Measurements from ENCODE around the gene OR6N1. TPM values are rescaled to one million over a fixed set of nuclear protein-coding genes. Genes with fewer than 3 reads are reported as not detected.

The OR6N1 gene
- total and polyA plus RNA-seq, 9 of the 15 experiments (the other 6 are each of a cell fraction or from before 2014, with no cell fraction given), result 0.01 to 0.07 TPM; not detected in 7

DNA sequence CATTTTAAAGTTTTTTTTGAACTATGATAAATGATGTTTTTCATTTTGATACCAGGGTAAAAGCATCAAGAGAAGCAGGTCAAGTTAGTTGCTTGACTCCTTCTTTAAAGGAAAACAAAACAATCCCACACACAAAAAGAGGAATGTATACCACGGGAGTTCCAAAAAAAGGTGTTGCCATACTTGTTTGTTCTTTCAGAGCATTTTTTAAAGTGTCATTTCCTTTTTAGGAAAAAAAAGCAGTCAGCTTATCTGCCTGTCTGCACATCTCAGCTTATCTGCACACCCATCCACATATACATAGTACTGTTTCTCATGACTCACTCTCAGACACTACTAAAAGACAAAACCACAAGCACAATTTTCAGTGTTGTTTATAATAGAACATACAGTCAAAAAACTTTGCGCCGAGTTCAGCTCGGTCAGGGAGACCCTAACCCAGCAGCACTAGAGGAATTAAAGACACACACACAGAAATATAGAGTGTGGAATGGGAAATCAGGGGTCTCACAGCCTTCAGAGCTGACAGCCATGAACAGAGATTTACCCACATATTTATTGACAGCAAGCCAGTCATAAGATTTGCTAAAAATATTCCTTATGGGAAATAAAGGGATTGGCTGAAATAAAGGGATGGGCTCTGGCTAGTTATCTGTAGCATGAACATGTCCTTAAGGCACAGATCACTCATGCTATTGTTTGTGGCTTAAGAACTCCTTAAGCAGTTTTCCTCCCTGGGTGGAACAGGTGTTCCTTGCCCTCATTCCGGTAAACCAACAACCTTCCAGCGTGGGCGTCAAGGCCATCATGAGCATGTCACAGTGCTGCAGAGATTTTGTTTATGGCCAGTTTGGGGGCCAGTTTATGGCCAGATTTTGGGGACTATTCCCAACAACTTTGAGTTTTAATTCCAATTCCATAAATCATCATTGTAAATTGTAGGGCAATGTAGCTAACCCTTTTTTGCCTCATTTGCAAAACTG is 47.8 kb upstream of the OR6N1 start (continued):
- TF ChIP-seq ZBTB11 (CRISPR knock-in tag; IDR thresholded peaks at IDR 0.05) (peak in 1 of 3 experiments; percentile 61; a peak in 2 of 6 replicates), MBD2 (IDR thresholded peaks at IDR 0.05; ENCODE audit: borderline replicate concordance, low read depth) (peak; percentile 55; the same call in 1 of the 2 replicates), MITF (IDR thresholded peaks at IDR 0.05) (no peak), PHTF2 (CRISPR knock-in tag; IDR thresholded peaks at IDR 0.05) (no peak), ZKSCAN1 (IDR thresholded peaks at IDR 0.05; ENCODE audit: low read depth, low read length) (no peak), PTBP1 (IDR thresholded peaks at IDR 0.05; ENCODE audit: low read depth, low read length) (no peak), NR3C1 (CRISPR knock-in tag; IDR thresholded peaks at IDR 0.05) (no peak), XRCC4 (IDR thresholded peaks at IDR 0.05; ENCODE audit: extremely low read depth, insufficient read depth, insufficient read length) (no peak), SREBF1 (IDR thresholded peaks at IDR 0.05; ENCODE audit: borderline replicate concordance, low read depth, low read length) (no peak), GTF3C2 (IDR thresholded peaks at IDR 0.05; ENCODE audit: borderline replicate concordance, extremely low read depth, insufficient read length) (no peak), RFX1 (IDR thresholded peaks at IDR 0.05) (no peak)
- TF ChIP-seq, protein P1, sequence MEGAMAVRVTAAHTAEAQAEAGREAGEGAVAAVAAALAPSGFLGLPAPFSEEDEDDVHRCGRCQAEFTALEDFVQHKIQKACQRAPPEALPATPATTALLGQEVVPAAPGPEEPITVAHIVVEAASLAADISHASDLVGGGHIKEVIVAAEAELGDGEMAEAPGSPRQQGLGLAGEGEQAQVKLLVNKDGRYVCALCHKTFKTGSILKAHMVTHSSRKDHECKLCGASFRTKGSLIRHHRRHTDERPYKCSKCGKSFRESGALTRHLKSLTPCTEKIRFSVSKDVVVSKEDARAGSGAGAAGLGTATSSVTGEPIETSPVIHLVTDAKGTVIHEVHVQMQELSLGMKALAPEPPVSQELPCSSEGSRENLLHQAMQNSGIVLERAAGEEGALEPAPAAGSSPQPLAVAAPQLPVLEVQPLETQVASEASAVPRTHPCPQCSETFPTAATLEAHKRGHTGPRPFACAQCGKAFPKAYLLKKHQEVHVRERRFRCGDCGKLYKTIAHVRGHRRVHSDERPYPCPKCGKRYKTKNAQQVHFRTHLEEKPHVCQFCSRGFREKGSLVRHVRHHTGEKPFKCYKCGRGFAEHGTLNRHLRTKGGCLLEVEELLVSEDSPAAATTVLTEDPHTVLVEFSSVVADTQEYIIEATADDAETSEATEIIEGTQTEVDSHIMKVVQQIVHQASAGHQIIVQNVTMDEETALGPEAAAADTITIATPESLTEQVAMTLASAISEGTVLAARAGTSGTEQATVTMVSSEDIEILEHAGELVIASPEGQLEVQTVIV (CRISPR knock-in tag; IDR thresholded peaks at IDR 0.05; ENCODE audit: borderline replicate concordance), result no peak
- TF ChIP-seq, protein P2, sequence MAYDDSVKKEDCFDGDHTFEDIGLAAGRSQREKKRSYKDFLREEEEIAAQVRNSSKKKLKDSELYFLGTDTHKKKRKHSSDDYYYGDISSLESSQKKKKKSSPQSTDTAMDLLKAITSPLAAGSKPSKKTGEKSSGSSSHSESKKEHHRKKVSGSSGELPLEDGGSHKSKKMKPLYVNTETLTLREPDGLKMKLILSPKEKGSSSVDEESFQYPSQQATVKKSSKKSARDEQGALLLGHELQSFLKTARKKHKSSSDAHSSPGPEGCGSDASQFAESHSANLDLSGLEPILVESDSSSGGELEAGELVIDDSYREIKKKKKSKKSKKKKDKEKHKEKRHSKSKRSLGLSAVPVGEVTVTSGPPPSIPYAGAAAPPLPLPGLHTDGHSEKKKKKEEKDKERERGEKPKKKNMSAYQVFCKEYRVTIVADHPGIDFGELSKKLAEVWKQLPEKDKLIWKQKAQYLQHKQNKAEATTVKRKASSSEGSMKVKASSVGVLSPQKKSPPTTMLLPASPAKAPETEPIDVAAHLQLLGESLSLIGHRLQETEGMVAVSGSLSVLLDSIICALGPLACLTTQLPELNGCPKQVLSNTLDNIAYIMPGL (CRISPR knock-in tag; IDR thresholded peaks at IDR 0.05), result no peak

All from K562 (cell line).